ENCODE data around the gene PTPRN. TPM values are rescaled to one million over a fixed set of nuclear protein-coding genes. Genes with fewer than 3 reads are reported as not detected.
A peak's percentile ranks its signal among the peaks of the same experiment; 100 is the strongest.

Gene PTPRN
- total and polyA plus RNA-seq, 9 of the 15 experiments (the other 6 are each of a cell fraction or from before 2014, with no cell fraction given), result 0.15 to 2.4 (median 0.43) TPM; not detected in 1

GRCh38 chr2:219277703-219278654 is 31.2 kb downstream of the PTPRN start (continued):
- TF ChIP-seq SMARCA4 (IDR thresholded peaks at IDR 0.05) (0 out of 2 replicates have a peak, but pooled peaks have one; percentile 24), HMBOX1 (IDR thresholded peaks at IDR 0.05) (0 out of 2 replicates have a peak, but pooled peaks have one; percentile 36), ZEB2 (IDR thresholded peaks at IDR 0.05) (0 out of 2 replicates have a peak, but pooled peaks have one; percentile 19), CC2D1A (IDR thresholded peaks at IDR 0.05) (peak; percentile 42; the same call in 1 of the 2 replicates), BHLHE40 (IDR thresholded peaks at IDR 0.05; ENCODE audit: low read length) (no peak), CBX3 (IDR thresholded peaks at IDR 0.05; ENCODE audit: borderline replicate concordance in 1 of 2, low read length in 2 of 2) (0 out of 3 replicates have a peak, but pooled peaks of 1 of the 2 experiments have one; percentile 11), CGGBP1 (CRISPR knock-in tag; IDR thresholded peaks at IDR 0.05) (peak; percentile 22; the same call in 1 of the 2 replicates), ARID2 (IDR thresholded peaks at IDR 0.05) (0 out of 2 replicates have a peak, but pooled peaks have one; percentile 6), CTCF (IDR thresholded peaks at IDR 0.05 in 2 of 3, conservative IDR thresholded peaks at IDR 0.05 in 1 of 3; ENCODE audit: insufficient read depth in 2 of 3, low read depth in 1 of 3, low read length in 3 of 3) (peak; percentile 84 to 95 (median 87)), TBP (optimal IDR thresholded peaks at IDR 0.05; ENCODE audit: low read depth, low read length) (peak; percentile 11), CHCHD3 (CRISPR knock-in tag; IDR thresholded peaks at IDR 0.05) (no peak), FOXJ2 (tag; IDR thresholded peaks at IDR 0.05) (no peak), HNRNPLL (IDR thresholded peaks at IDR 0.05; ENCODE audit: low read depth, low read length, poor library complexity, severe bottlenecking) (peak; percentile 91), RAD21 (CRISPR knock-in tag; conservative IDR thresholded peaks at IDR 0.05 in 1 of 2, IDR thresholded peaks at IDR 0.05 in 1 of 2) (peak; percentile 69 to 72), KLF16 (IDR thresholded peaks at IDR 0.05) (0 out of 2 replicates have a peak, but pooled peaks have one; percentile 11)
